Peyer's patch (tissue), 4 donors: Measurements from ENCODE around the gene SOX3.

ENCODE experiments used
- POLR2A ChIP-seq, 2 donors: fragments of 450-650 bp; IDR thresholded peaks; one replicate each; pipeline ENCODE4 v1.5.1; 2017; ENCODE audit warnings: antibody characterized with exemption in 2 of 2, mild to moderate bottlenecking in 2 of 2, moderate library complexity in 2 of 2
- TF ChIP-seq, protein P1 (sequence below), 6 experiments: fragments of 450-650 bp in 4 of 6; fragments of 200-600 bp in 2 of 6; sonication (generic) in 1 of 6; IDR thresholded peaks; one replicate each; pipeline ENCODE4 v1.5.1; 2017 to 2019; ENCODE audit warnings: antibody characterized with exemption in 6 of 6, mild to moderate bottlenecking in 3 of 6, moderate library complexity in 1 of 6

DNA sequence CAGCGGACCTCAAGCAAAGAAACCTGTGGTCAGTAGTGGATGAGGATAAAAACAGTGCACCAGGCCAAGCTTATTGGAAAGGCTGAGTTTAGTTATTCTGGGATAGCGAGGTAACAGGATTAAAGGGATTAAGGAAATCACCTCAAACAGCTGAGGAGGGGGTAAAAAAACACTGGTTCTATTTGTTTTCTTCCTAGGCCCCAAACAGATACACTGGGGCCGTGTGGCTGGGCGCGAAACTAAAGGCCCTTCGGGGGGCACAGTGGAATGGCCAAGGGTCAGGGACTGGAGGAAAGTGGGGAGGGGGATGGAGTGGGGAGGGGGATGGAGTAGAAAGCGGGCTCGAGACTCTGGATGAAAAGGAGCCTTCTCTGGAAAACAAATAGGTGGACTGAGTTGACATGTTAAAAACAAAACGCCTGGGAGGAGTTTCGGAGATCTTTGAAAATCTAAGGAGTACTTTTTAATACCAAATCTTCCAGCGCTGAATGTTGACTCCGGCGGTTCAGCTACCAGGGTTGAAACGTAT is 2.9 kb downstream of the SOX3 start:
- TF ChIP-seq, protein P1, sequence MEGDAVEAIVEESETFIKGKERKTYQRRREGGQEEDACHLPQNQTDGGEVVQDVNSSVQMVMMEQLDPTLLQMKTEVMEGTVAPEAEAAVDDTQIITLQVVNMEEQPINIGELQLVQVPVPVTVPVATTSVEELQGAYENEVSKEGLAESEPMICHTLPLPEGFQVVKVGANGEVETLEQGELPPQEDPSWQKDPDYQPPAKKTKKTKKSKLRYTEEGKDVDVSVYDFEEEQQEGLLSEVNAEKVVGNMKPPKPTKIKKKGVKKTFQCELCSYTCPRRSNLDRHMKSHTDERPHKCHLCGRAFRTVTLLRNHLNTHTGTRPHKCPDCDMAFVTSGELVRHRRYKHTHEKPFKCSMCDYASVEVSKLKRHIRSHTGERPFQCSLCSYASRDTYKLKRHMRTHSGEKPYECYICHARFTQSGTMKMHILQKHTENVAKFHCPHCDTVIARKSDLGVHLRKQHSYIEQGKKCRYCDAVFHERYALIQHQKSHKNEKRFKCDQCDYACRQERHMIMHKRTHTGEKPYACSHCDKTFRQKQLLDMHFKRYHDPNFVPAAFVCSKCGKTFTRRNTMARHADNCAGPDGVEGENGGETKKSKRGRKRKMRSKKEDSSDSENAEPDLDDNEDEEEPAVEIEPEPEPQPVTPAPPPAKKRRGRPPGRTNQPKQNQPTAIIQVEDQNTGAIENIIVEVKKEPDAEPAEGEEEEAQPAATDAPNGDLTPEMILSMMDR (IDR thresholded peaks at IDR 0.05): no peak
- TF ChIP-seq POLR2A (IDR thresholded peaks at IDR 0.05): no peak
